H1 (cell line): ENCODE results near the gene RAB3GAP2. TPM values are rescaled to one million over a fixed set of nuclear protein-coding genes. Genes with fewer than 3 reads are reported as not detected.

Source experiments
- CTCF ChIA-PET: fragments of 300-600 bp; sonication (Branson Sonifier 250); formaldehyde crosslinking; loops from one replicate; lab custom pipeline; 2021; ENCODE audit not compliant: partially characterized antibody; lab: Charles Lee
- POLR2A ChIA-PET: fragments of 300-600 bp; sonication (Branson Sonifier 250); formaldehyde crosslinking; loops from one replicate; lab custom pipeline; 2021; ENCODE audit warnings: inconsistent platforms; ENCODE audit not compliant: partially characterized antibody; lab: Charles Lee
- DNase-seq, 2 experiments: peaks; one replicate each; pipeline versions ENCODE4 v3.0.0 to v3.0.0-alpha.2; 2010 to 2022; ENCODE audit warnings: low spot score in 2 of 2, low read depth in 1 of 2, mixed read lengths in 1 of 2
- FAIRE-seq: peaks from 2 replicates; lab custom pipeline; 2011; peaks lifted over from hg19 to GRCh38; lab: Jason Lieb, UNC
- H2AFZ ChIP-seq: 2 replicates; pipeline ENCODE4 v1.8.1; 2012; ENCODE audit warnings: low read length, inconsistent platforms
- H2AK5ac ChIP-seq: 2 replicates; pipeline ENCODE4 v1.6.1; 2013; ENCODE audit warnings: low read depth, low read length
- H2BK120ac ChIP-seq: replicated peaks from 2 replicates; pipeline ENCODE3; 2013; ENCODE audit warnings: low read depth, low read length, inconsistent platforms
- H2BK12ac ChIP-seq: 2 replicates; pipeline ENCODE4 v1.6.1; 2013; ENCODE audit warnings: low read depth, low read length
- H2BK15ac ChIP-seq: 2 replicates; pipeline ENCODE4 v1.6.1; 2013; ENCODE audit warnings: low read length
- H2BK20ac ChIP-seq: 2 replicates; pipeline ENCODE4 v1.6.1; 2013; ENCODE audit warnings: low read length
- H2BK5ac ChIP-seq: 2 replicates; pipeline ENCODE4 v1.6.1; 2013; ENCODE audit warnings: low read depth, low read length
- H3K14ac ChIP-seq: 2 replicates; pipeline ENCODE4 v1.6.1; 2013; ENCODE audit warnings: inconsistent platforms; ENCODE audit not compliant: insufficient read length
- H3K18ac ChIP-seq: 2 replicates; pipeline ENCODE4 v1.6.1; 2013; ENCODE audit warnings: low read length; ENCODE audit errors: extremely low read depth
- H3K23ac ChIP-seq: 2 replicates; pipeline ENCODE4 v1.6.1; 2013; ENCODE audit warnings: inconsistent platforms; ENCODE audit not compliant: insufficient read length
- H3K23me2 ChIP-seq: 2 replicates; pipeline ENCODE4 v1.6.1; 2013; ENCODE audit warnings: low read depth, low read length
- H3K27ac ChIP-seq: 2 replicates; pipeline ENCODE4 v1.6.1; 2011; ENCODE audit warnings: low read depth, low read length, inconsistent platforms
- H3K27me3 ChIP-seq, 4 experiments: replicated peaks in 1 of 4; 1 replicate in 1 of 4; 2 replicates in 3 of 4; pipeline versions ENCODE4 v1.6.1 to v1.8.1; 2011 to 2013; ENCODE audit warnings: low read length in 3 of 4, mild to moderate bottlenecking in 3 of 4, inconsistent platforms in 2 of 4, mixed read lengths in 2 of 4, moderate library complexity in 1 of 4; ENCODE audit not compliant: control insufficient read depth in 3 of 4, insufficient read depth in 3 of 4; ENCODE audit errors: extremely low read depth in 1 of 4
- H3K36me3 ChIP-seq, 4 experiments: 2 replicates each; pipeline versions ENCODE4 v1.6.1 to v1.8.1; 2011 to 2013; ENCODE audit warnings: mild to moderate bottlenecking in 4 of 4, low read length in 3 of 4, moderate library complexity in 2 of 4, control low read depth in 1 of 4, inconsistent platforms in 1 of 4; ENCODE audit not compliant: insufficient read depth in 4 of 4, control insufficient read depth in 2 of 4
- H3K4ac ChIP-seq: replicated peaks from 2 replicates; pipeline ENCODE3; 2013; ENCODE audit warnings: low read length, low read depth, mixed read lengths, inconsistent platforms; ENCODE audit not compliant: insufficient read length
- H3K4me1 ChIP-seq, 4 experiments: replicated peaks in 1 of 4; 1 replicate in 1 of 4; 2 replicates in 3 of 4; pipeline versions ENCODE4 v1.6.1 to v1.8.1; 2011 to 2013; ENCODE audit warnings: low read length in 3 of 4, inconsistent platforms in 2 of 4, mixed read lengths in 1 of 4; ENCODE audit not compliant: insufficient read depth in 4 of 4, control insufficient read depth in 3 of 4
- H3K4me2 ChIP-seq, 2 experiments: 2 replicates each; pipeline versions ENCODE4 v1.6.1 to v1.8.1; 2011 to 2013; ENCODE audit warnings: low read depth in 2 of 2, low read length in 2 of 2, control low read depth in 1 of 2, inconsistent platforms in 1 of 2, mild to moderate bottlenecking in 1 of 2; ENCODE audit not compliant: insufficient read depth in 1 of 2
- H3K4me3 ChIP-seq, 4 experiments: fragments of 200-600, 300-600 bp in 1 of 4; sonication (generic), shearing (Covaris generic), sonication (Bioruptor Twin) in 1 of 4; 2 replicates each; pipeline versions ENCODE4 v1.5.1 to v1.8.1; 2011 to 2016; ENCODE audit warnings: low read length in 4 of 4, low read depth in 3 of 4, control low read depth in 2 of 4, inconsistent platforms in 2 of 4, mild to moderate bottlenecking in 2 of 4, mixed read lengths in 1 of 4, moderate library complexity in 1 of 4; ENCODE audit not compliant: insufficient read depth in 2 of 4; ENCODE audit errors: extremely low read depth in 1 of 4
- H3K56ac ChIP-seq: replicated peaks from 2 replicates; pipeline ENCODE3; 2013; ENCODE audit warnings: low read depth, mild to moderate bottlenecking, mixed read lengths, low read length, inconsistent platforms; ENCODE audit not compliant: insufficient read length
- H3K79me1 ChIP-seq: 2 replicates; pipeline ENCODE4 v1.6.1; 2013; ENCODE audit warnings: low read depth, low read length, control low read depth
- H3K79me2 ChIP-seq, 2 experiments: 2 replicates each; pipeline versions ENCODE4 v1.6.1 to v1.8.1; 2012 to 2013; ENCODE audit warnings: low read length in 2 of 2, mild to moderate bottlenecking in 2 of 2, inconsistent platforms in 1 of 2; ENCODE audit not compliant: insufficient read depth in 2 of 2, control insufficient read depth in 1 of 2
- H3K9ac ChIP-seq, 4 experiments: replicated peaks in 1 of 4; 1 replicate in 1 of 4; 2 replicates in 3 of 4; pipeline versions ENCODE4 v1.6.1 to v1.8.1; 2011 to 2013; ENCODE audit warnings: low read depth in 3 of 4, low read length in 3 of 4, control low read depth in 2 of 4, mild to moderate bottlenecking in 2 of 4, moderate library complexity in 2 of 4, inconsistent platforms in 1 of 4; ENCODE audit errors: extremely low read depth in 1 of 4
- H3K9me3 ChIP-seq, 2 experiments: 2 replicates each; pipeline versions ENCODE4 v1.6.1 to v1.8.1; 2012 to 2013; ENCODE audit warnings: mild to moderate bottlenecking in 2 of 2, moderate library complexity in 2 of 2, control low read depth in 1 of 2, inconsistent platforms in 1 of 2, low read depth in 1 of 2, low read length in 1 of 2, mixed read lengths in 1 of 2; ENCODE audit not compliant: insufficient read depth in 2 of 2
- H4K20me1 ChIP-seq, 2 experiments: replicated peaks in 1 of 2; 2 replicates each; pipeline versions ENCODE3 to v1.8.1; 2011 to 2013; ENCODE audit warnings: inconsistent platforms in 2 of 2, low read length in 2 of 2, mild to moderate bottlenecking in 1 of 2; ENCODE audit not compliant: insufficient read depth in 2 of 2, control insufficient read depth in 1 of 2
- H4K5ac ChIP-seq: 2 replicates; pipeline ENCODE4 v1.6.1; 2013; ENCODE audit warnings: low read length, low read depth, mixed read lengths, inconsistent platforms; ENCODE audit not compliant: insufficient read length
- H4K8ac ChIP-seq: 2 replicates; pipeline ENCODE4 v1.8.0; 2013; ENCODE audit warnings: mild to moderate bottlenecking, moderate library complexity, low read length, inconsistent platforms; ENCODE audit not compliant: insufficient read depth; ENCODE audit errors: extremely low read depth
- H4K91ac ChIP-seq: replicated peaks from 2 replicates; pipeline ENCODE3; 2013; ENCODE audit warnings: low read length, mixed read lengths, inconsistent platforms; ENCODE audit not compliant: insufficient read length
- ATF3 ChIP-seq: IDR thresholded peaks from 2 replicates; pipeline ENCODE4 v1.6.1; 2011; ENCODE audit warnings: low read depth, mild to moderate bottlenecking, low read length; ENCODE audit not compliant: insufficient read depth
- CEBPB ChIP-seq: IDR thresholded peaks from 2 replicates; pipeline ENCODE4 v1.6.1; 2012; ENCODE audit warnings: low read depth, low read length
- EZH2 ChIP-seq: fragments of 200-600 bp; sonication (generic); IDR thresholded peaks from 2 replicates; pipeline ENCODE4 v1.7.1; 2012; ENCODE audit warnings: low read depth, mild to moderate bottlenecking, moderate library complexity, low read length, inconsistent platforms; ENCODE audit not compliant: severe bottlenecking
- HDAC6 ChIP-seq: IDR thresholded peaks from one replicate; pipeline ENCODE4 v1.7.1; 2012; ENCODE audit warnings: low read depth, mild to moderate bottlenecking, inconsistent platforms, low read length, moderate library complexity
- JUN ChIP-seq: IDR thresholded peaks from 2 replicates; pipeline ENCODE4 v1.6.1; 2011; ENCODE audit warnings: low read depth, mild to moderate bottlenecking, improper control_type of control experiment, low read length
- NRF1 ChIP-seq: IDR thresholded peaks from 2 replicates; pipeline ENCODE4 v1.6.1; 2011; ENCODE audit warnings: mild to moderate bottlenecking, low read depth, low read length, improper control_type of control experiment
- PHF8 ChIP-seq: fragments of 200-600 bp; sonication (generic); conservative IDR thresholded peaks from 2 replicates; pipeline ENCODE4 v1.7.1; 2012; ENCODE audit warnings: low read depth, mild to moderate bottlenecking, inconsistent platforms, low read length, moderate library complexity
- POLR2A ChIP-seq, 2 experiments: IDR thresholded peaks; 1 replicate in 1 of 2; 2 replicates in 1 of 2; pipeline ENCODE4 v1.6.1; 2011; ENCODE audit warnings: low read depth in 2 of 2, low read length in 2 of 2, mild to moderate bottlenecking in 2 of 2; ENCODE audit errors: control extremely low read depth in 1 of 2
- SIRT6 ChIP-seq: IDR thresholded peaks from one replicate; pipeline ENCODE4 v1.7.1; 2012; ENCODE audit warnings: low read length, inconsistent platforms
- TAF1 ChIP-seq: IDR thresholded peaks from 2 replicates; pipeline ENCODE4 v1.6.1; 2011; ENCODE audit warnings: mild to moderate bottlenecking, low read depth, low read length
- TEAD4 ChIP-seq: IDR thresholded peaks from 2 replicates; pipeline ENCODE4 v1.6.1; 2012; ENCODE audit warnings: low read depth, low read length, inconsistent platforms, mixed read lengths
- WGBS, 2 experiments: shearing (Covaris generic) in 1 of 2; methylation state at CpG; one replicate each; pipeline versions ENCODE4 v1.1.6 to v1.1.7; 2013 to 2015; ENCODE audit warnings: low lambda C conversion rate in 2 of 2, mixed read lengths in 2 of 2, inconsistent platforms in 1 of 2, low coverage in 1 of 2, missing lambda C conversion rate in 1 of 2; ENCODE audit not compliant: insufficient replicate concordance in 2 of 2, insufficient coverage in 1 of 2, insufficient read length in 1 of 2; ENCODE audit errors: extremely low coverage in 1 of 2, missing lambda C conversion rate in 1 of 2; 5-methylcytosine and 5-hydroxymethylcytosine counted together
- polyA plus RNA-seq, 7 experiments: library from polyadenylated mRNA; depleted of rRNA in 3 of 7; stranded (reverse) in 5 of 7; unstranded in 2 of 7; fragments of >200 nt in 5 of 7; fragments of 200-250 nt in 2 of 7; gene quantifications; 1 replicate in 5 of 7; 2 replicates in 1 of 7; 4 replicates in 1 of 7; pipeline versions ENCODE4 v1.2.1 to v1.2.3, GENCODE V29; 2011 to 2013; ENCODE audit warnings: missing spikeins in 2 of 7, mixed read lengths in 2 of 7
- total RNA-seq: library from RNA; stranded (reverse); fragmentation: NEBNext Ultra II Directional; extraction: Animal tissue kit (Norgen Biotek cat#: 25700); gene quantifications from 2 replicates; pipeline ENCODE4 v1.2.1, GENCODE V29; 2021

The RAB3GAP2 gene
- total and polyA plus RNA-seq, 2 of the 8 experiments (the other 6 are each of a cell fraction or from before 2014, with no cell fraction given): 19.7 to 52.7 TPM

GRCh38 chr1:220121791-220122530, 150.3 kb downstream of the RAB3GAP2 start:
- H3K4me3 ChIP-seq: no peak overlapping the region
- H3K9ac ChIP-seq: no peak overlapping the region
- H3K23me2 ChIP-seq: no peaks in the 10 kb centered on the region
- H2BK120ac ChIP-seq: no peak overlapping the region
- H2BK15ac ChIP-seq: no peak overlapping the region
- H3K14ac ChIP-seq: no peak overlapping the region
- no peaks in the 10 kb centered on the region for H4K20me1 ChIP-seq
- H3K4ac ChIP-seq: no peak overlapping the region
- H3K18ac ChIP-seq: no peak overlapping the region
- H3K23ac ChIP-seq: no peak overlapping the region
- FAIRE-seq (no peak), DNase-seq (no peak)
- H2AK5ac ChIP-seq: no peak overlapping the region
- no peaks in the 10 kb centered on the region; the same call in 1 of the 2 replicates for H3K79me1 ChIP-seq
- H3K79me2 ChIP-seq: no peaks in the 10 kb centered on the region
- POLR2A ChIA-PET: interaction anchor here (1.1 kb wide), 1 partner anchor 9 kb away, joined by 4 read pairs; no protein-coding TSS in a partner anchor
- no peaks in the 10 kb centered on the region for H3K9me3 ChIP-seq
- no peak overlapping the region for H2BK12ac ChIP-seq
- H2AFZ ChIP-seq: no peak overlapping the region
- H3K4me1 ChIP-seq: peaks cover 0 to 3% (median 0%) of the 10 kb centered on the region in 4 experiments; a peak in 2 of 7 replicates
- peaks cover 0 to 12% (median under 1%) of the 10 kb centered on the region in 4 experiments; a peak in 2 of 8 replicates for H3K36me3 ChIP-seq
- no peak overlapping the region for H3K4me2 ChIP-seq
- H4K91ac ChIP-seq: no peak overlapping the region
- no peak overlapping the region for H2BK20ac ChIP-seq
- CTCF ChIA-PET: interaction anchor here (0.6 to 2.5 kb wide), 7 partner anchors 9 to 695 kb away, joined by 3 to 15 read pairs (median 4); no protein-coding TSS in a partner anchor
- WGBS, 2 experiments: 94% methylated on average over 8 of the region's 8 CpGs; no CpG with 5 or more reads in 1 of the 2 experiments
- H3K27me3 ChIP-seq: no peaks in the 10 kb centered on the region
- no peak overlapping the region for H2BK5ac ChIP-seq
- no peak overlapping the region for H3K27ac ChIP-seq
- H4K5ac ChIP-seq: no peak overlapping the region
- H4K8ac ChIP-seq: no peak overlapping the region
- H3K56ac ChIP-seq: no peak overlapping the region
- TF ChIP-seq HDAC6: no peak
- TF ChIP-seq ATF3: no peak
- TF ChIP-seq JUN: no peak
- TF ChIP-seq CEBPB: no peak
- no peak for TF ChIP-seq NRF1
- no peak for TF ChIP-seq PHF8
- no peak for TF ChIP-seq TEAD4
- no peak for TF ChIP-seq TAF1
- no peak for TF ChIP-seq EZH2
- no peak for TF ChIP-seq SIRT6
- no peak for TF ChIP-seq POLR2A (IDR thresholded peaks at IDR 0.05; ENCODE audit: control extremely low read depth in 1 of 2, low read depth in 2 of 2, low read length in 2 of 2)
